ENCODE measurements around the gene HPGD.

DNA sequence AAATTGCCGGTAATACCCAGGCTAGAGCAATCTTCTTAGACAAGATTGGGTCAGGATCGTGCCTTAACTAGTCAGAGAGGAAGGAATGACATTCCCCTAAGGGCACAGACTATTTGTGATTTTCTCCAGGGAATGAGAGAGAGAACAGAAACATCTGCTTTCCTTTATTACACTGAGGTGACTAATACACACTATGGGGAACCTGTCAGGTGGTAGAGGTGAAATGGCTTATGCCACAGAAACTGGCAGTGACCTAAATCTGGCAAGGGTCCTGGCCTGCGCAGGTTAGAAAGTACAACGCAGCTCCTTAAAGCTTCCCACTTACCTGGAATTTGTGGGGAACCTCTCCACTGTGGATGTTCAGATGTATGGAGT, 16.6 kb upstream of the HPGD start:
- TF ChIP-seq, protein P1, sequence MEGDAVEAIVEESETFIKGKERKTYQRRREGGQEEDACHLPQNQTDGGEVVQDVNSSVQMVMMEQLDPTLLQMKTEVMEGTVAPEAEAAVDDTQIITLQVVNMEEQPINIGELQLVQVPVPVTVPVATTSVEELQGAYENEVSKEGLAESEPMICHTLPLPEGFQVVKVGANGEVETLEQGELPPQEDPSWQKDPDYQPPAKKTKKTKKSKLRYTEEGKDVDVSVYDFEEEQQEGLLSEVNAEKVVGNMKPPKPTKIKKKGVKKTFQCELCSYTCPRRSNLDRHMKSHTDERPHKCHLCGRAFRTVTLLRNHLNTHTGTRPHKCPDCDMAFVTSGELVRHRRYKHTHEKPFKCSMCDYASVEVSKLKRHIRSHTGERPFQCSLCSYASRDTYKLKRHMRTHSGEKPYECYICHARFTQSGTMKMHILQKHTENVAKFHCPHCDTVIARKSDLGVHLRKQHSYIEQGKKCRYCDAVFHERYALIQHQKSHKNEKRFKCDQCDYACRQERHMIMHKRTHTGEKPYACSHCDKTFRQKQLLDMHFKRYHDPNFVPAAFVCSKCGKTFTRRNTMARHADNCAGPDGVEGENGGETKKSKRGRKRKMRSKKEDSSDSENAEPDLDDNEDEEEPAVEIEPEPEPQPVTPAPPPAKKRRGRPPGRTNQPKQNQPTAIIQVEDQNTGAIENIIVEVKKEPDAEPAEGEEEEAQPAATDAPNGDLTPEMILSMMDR (IDR thresholded peaks at IDR 0.05), result no peak
- TF ChIP-seq POLR2AphosphoS5 (IDR thresholded peaks at IDR 0.05; ENCODE audit: low read depth, low read length) (no peak), SIN3A (IDR thresholded peaks at IDR 0.05; ENCODE audit: borderline replicate concordance, insufficient read depth, low read depth, low read length) (no peak), REST (IDR thresholded peaks at IDR 0.05; ENCODE audit: insufficient read depth in 1 of 2, low read depth in 2 of 2, low read length in 1 of 2) (no peak), TCF7L2 (IDR thresholded peaks at IDR 0.05; ENCODE audit: low read depth, low read length) (no peak)

Measured in Panc1 (cell line).